Left kidney (tissue), 2 donors: ENCODE data around the gene GNPTG. TPM values are rescaled to one million over a fixed set of nuclear protein-coding genes. Genes with fewer than 3 reads are reported as not detected.

Experiments
- DNase-seq: peaks from one replicate; pipeline ENCODE4 v3.0.0-alpha.2; 2013
- polyA plus RNA-seq: library from polyadenylated mRNA; unstranded; fragments of 120-200 nt; gene quantifications from one replicate; pipeline ENCODE4 v1.2.1, GENCODE V29; 2013; ENCODE audit not compliant: insufficient read length

GNPTG gene
- polyA plus RNA-seq, 1 donor = 55.3 TPM

- DNase-seq = no peak
Observed at GRCh38 chr16:1333149-1333812, 18.4 kb upstream of the GNPTG start, which contains the start of gene BAIAP3. Gene BAIAP3 (plus strand): TSS chr16:1333645. CDS start chr16:1338550, 4,905 bp downstream.

- no peak for DNase-seq
Observed at GRCh38 chr16:1333854-1334700, 17.7 kb upstream of the GNPTG start.

DNA sequence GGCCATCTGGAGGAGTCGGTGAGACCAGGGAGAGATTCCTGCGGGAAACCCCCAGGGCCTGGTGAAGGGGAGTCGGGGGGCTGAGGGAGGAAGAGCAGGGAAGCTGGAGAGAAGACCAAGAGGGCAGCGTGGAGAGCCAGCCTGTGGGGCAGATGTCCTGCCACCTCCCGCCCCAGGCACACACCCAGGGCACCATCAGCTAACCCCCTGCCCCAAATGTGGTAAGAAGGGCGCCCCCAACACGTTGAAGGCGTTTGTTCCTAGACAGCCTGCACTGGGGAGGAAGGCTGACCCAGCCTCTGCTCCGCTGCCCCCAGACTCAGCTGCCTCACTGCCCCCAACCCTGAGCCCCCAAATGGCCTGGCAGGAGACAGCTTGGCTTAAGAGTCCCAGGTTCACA lies 17.0 kb upstream of the GNPTG start:
- DNase-seq = no peak

DNA sequence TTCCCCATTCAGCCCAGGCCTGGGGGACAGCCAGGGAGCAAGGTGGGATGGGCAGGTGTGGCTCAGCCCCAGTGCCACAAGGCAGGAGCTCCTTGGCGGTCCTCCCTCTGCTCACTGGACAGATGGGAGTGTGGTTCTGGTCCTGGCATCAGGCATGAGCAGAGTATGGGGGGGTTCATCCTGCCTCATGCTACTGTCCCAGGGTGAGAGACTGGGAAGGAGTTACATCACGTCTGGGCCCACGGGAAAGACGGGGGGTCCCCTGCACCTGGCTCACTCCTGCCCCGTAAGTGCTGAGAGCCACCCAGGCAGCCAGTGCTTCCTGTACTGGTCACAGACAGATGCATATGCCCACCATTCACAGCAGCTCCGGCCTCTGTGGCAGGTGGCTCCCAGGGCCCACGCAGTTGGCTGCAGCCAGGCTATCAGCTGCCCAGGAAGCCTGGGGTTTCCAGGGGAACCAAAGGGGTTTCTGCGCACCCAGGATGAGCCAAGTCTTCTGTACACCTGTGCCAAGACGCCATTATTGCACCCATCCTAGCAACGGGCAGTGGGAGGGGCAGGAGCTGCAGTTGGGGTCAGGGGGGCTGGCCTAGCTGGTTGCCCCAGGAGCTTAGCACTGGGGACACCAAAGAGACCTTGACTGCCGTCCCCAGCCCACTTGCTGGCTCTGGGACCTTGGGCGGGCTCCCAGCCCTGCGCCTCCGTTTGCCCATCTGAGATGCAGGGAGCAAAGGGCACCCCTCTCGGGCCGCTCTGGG lies 16.3 kb upstream of the GNPTG start:
- no peak for DNase-seq

DNA sequence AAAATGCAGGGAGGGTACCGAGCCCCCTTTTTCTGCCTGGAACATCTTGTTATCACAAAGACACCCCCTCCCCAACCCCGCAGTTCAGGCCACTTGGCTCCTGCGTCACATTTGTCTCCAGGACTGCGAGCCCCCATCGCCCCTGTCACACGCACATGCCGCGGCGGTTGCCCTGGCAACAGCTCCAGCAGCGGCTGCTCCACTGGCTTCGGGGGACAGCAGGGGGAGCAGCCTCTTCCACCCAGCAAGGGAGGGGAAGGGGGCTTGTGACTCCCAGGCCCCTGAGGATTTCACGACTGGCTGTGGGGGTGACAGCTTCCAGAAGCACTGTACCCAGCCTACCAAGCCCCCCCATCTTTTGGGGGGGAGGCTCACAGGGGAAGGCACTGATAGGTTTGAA lies 15.7 kb upstream of the GNPTG start:
- no peak for DNase-seq

DNA sequence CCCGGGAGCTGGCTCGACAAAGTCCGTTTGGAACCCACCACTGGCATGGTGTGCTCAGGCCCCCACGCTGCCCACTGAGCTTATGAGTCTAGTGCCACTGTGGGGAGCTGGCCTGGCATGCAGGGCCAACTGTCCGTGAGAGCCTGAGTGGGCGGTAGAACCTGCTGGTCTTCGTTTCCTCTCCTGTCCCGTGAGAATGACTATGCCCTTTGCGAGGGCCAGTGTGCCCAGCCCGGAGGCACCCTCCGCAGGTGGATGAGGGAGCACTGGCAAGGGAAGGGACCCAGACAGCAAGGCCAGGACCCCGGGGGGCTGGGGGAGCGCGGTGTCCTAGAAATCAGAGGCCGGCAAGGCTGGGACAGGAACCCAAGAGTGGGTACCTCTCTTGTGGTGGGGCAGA lies 15.1 kb upstream of the GNPTG start:
- no peak for DNase-seq

DNA sequence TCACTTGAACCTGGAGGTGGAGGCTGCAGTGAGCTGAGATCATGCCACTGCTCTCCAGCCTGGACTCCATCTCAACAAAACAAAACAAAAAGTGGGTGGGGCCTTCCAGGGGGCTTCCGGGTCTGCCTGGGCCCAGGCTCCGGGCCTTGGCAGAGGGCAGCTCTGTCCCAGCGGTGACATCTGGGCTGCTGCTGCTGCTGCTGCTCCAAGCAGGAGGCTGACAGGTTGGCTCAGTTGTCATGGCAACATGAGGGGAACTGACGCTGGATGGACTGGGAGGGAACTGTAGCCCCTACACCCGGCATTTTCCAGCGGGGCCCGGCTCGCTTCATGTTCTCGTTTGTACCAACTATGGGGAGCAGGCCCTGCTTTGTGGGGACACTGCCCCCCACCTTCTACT lies 14.2 kb upstream of the GNPTG start:
- DNase-seq = no peak

DNA sequence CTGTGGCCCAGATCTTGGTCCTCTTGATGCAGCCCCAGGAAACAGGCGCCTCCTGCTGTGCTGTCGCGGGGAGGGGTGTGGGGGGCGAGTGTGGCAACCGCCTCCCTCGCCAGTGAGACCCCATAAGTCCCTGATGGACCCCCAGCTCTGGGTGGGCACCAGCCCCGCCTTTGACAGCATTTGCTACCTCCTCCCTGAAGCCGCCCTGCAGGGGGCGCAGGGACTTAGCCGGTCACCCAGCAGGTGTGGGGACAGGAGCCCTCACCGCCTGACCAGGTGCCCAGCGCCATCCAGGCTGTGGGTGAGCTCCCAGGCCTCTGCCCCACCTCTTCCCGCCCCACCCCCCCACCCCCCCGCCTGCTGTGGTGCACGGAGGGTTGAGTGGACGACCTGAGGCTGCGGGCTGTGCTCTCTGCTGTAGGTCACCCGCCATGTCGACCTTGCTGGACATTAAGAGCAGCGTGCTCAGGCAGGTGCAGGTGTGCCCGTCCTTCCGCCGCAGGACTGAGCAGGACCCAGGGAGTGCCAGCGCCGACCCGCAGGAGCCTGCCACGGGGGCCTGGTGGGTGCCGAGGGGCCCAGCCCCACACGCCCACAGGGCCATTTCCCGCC lies 13.5 kb upstream of the GNPTG start:
- DNase-seq = no peak

- DNase-seq = no peak
Observed at GRCh38 chr16:1338855-1339675, 12.7 kb upstream of the GNPTG start.

- DNase-seq = no peak
Observed at GRCh38 chr16:1340730-1341494, 10.8 kb upstream of the GNPTG start.

DNA sequence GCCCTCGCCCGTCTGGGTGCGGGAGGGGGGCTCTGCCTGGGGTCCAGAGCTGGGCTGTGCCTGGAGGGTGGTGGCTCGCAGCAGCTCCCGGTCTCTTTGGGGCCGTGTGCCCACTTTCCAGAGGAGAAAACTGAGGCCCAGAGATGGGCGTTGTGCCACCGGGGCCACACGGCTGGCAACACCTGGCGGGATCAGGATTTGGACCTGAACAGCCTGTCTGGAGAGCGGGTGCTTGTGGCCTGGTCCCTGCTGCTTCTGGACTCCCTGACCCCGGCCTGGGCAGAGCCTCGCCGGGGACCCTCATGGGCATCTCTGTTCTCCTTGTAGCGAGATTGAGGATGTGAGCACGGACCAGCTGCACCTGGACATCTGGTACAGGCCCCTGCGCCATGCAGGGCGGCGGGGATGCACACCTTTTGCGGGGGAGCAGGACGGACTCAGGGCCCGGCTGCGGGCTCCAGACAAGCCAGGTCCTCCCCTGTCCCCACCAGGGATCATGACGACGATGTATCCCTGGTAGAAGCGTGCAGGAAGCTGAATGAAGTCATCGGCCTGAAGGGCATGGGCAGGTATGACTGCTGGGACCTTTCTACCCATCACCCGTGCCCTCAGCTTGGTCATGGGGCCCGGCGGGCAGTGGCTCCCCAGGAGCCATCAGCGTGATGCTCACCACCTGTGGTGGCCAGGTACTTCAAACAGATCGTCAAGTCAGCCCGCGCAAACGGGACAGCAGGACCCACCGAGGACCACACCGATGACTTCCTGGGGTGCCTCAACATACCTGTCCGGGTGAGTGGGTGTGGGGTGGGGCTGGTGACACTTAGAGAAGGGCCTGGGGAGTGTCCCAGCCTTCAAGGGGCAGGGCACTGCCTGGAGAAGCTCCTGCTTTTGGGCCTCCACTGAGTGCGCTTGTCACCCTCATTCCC lies 10.0 kb upstream of the GNPTG start:
- no peak for DNase-seq

DNA sequence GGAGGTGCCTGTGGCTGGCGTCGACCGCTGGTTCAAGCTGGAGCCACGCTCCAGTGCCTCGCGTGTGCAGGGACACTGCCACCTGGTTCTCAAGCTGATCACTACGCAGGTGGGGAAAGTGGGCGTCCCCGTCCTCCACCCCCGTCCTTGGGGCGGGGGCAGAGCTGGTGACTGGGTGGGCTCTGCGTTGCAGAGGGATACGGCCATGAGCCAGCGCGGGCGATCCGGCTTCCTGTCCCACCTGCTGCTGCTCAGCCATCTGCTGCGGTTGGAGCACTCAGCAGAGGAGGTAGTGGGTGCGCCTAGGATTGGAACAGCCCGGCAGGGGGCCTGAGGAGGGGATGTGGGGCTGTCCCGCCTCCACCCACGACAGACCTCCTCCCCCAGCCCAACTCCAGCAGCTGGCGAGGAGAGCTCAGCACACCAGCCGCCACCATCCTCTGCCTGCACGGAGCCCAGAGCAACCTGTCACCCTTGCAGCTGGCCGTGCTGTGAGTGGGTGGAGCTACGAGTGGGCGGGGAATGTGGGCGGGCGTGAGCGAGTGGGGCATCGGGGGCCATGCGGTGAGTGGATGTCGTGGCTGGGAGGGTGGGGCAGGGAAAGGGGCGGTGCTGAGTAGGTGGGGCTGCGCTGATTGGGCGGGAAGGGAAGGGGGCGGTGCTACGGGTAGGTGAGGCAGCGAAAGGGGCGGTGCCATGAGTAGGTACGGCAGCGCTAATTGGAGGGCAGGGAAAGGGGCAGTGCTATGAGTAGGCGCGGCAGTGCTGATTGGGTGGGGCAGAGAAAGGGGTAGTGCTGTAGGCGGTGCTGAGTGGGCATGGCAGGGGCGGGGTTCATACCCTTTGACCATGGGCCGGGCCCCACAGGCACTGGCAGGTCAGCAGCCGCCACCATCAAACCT lies 9.0 kb upstream of the GNPTG start:
- DNase-seq = peak; percentile 91

GRCh38 chr16:1343428-1344242 lies 8.1 kb upstream of the GNPTG start:
- no peak for DNase-seq

- no peak for DNase-seq
Observed at GRCh38 chr16:1344499-1344898, 7.2 kb upstream of the GNPTG start.

DNA sequence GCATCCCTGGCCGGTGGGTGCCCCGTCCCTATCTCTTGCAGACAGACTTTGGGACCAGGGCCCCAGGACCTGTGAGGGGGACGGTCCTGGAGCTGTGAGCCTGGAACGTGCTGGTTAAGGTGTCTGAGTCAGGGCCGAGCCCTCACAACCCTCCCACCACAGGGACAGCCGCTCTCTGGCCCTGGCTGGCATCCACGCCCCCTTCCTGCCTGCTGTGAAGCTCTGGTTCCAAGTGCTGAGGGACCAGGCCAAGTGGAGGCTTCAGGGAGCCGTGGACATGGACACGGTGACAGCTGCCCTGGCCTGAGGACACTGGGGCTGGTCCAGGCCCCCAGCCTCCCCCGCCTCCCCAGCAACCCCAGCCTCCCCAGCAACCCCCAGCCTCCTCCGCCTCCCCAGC lies 6.6 kb upstream of the GNPTG start:
- DNase-seq = no peak

DNA sequence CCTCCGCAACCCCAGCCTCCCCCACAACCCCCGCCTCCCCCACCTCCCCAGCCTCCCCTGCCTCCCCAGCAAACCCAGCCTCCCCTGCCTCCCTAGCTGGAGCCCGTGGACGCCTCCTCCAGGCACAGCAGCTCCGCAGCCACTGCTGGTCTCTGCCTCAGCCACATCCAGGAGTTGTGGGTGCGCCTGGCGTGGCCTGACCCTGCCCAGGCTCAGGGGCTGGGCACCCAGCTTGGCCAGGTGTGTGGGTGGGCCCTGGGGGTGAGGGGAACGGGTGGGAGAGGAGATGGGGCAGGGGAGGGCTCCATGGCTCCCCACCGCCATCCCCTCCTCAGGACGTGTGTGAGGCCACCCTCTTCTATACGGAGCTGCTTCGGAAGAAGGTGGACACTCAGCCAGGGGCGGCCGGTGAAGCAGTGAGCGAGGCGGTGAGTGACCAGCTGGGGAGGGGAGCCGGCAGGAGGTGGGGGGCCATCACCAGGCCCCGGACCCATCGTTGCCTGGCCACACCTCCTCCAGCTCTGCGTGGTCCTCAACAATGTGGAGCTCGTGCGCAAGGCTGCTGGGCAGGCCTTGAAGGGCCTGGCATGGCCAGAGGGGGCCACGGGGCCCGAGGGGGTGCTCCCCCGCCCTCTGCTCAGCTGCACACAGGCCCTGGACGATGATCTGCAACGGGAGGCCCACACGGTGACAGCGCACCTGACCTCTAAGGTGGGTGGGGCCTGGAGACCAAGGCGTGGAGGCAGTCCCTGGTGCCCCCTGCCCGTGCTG lies 5.9 kb upstream of the GNPTG start:
- DNase-seq = no peak
